Tibial artery (tissue), 4 donors: ENCODE data around the gene BHLHA9.

Source experiments
- DNase-seq, 2 donors: peaks; one replicate each; pipeline ENCODE4 v3.0.0-alpha.2; 2019
- H3K27ac ChIP-seq, 2 donors: fragments of 200-600 bp; sonication (generic) in 1 of 2; 1 replicate in 1 of 2; 2 replicates in 1 of 2; pipeline ENCODE4 v1.5.1; 2018 to 2019; ENCODE audit warnings: mild to moderate bottlenecking in 1 of 2
- H3K27me3 ChIP-seq, 2 donors: fragments of 200-600 bp; sonication (generic) in 1 of 2; one replicate each; pipeline versions ENCODE4 v1.5.1 to v1.6.0; 2016 to 2019
- H3K36me3 ChIP-seq, 3 donors: fragments of 200-600 bp; sonication (generic) in 2 of 3; one replicate each; pipeline ENCODE4 v1.5.1; 2016 to 2019; ENCODE audit warnings: mild to moderate bottlenecking in 2 of 3
- H3K4me1 ChIP-seq, 4 donors: fragments of 200-600 bp; sonication (generic) in 2 of 4; 1 replicate in 3 of 4; 2 replicates in 1 of 4; pipeline ENCODE4 v1.5.1; 2016 to 2019
- H3K4me3 ChIP-seq, 2 donors: fragments of 200-600 bp; sonication (generic) in 1 of 2; 1 replicate in 1 of 2; 2 replicates in 1 of 2; pipeline ENCODE4 v1.5.1; 2018 to 2019; ENCODE audit warnings: mild to moderate bottlenecking in 2 of 2
- H3K9me3 ChIP-seq, 3 donors: fragments of 200-600 bp; sonication (generic) in 1 of 3; one replicate each; pipeline ENCODE4 v1.5.1; 2016 to 2019
- CTCF ChIP-seq, 2 experiments: fragments of 200-600 bp in 1 of 2; fragments of 450-650 bp in 1 of 2; IDR thresholded peaks; one replicate each; pipeline ENCODE4 v1.5.1; 2017 to 2019; ENCODE audit warnings: antibody characterized with exemption in 2 of 2, mild to moderate bottlenecking in 1 of 2, moderate library complexity in 1 of 2
- intact Hi-C: fragments of 100-400 bp; cut with DNase I; formaldehyde crosslinking; loops from one replicate; pipeline ENCODE4 v1.15.0; 2023; ENCODE audit warnings: low total_unique reads

The BHLHA9 gene

GRCh38 chr17:1255041-1255440 lies 15.2 kb upstream of the BHLHA9 start:
- Histone ChIP-seq H3K27me3 (peaks cover 0 to 4% of the 10 kb centered on the region in 2 donors), H3K4me1 (peaks cover 0 to 17% (median 9%) of the 10 kb centered on the region in 4 donors), H3K4me3 (no peak overlapping the region), H3K9me3 (no peaks in the 10 kb centered on the region), H3K36me3 (no peaks in the 10 kb centered on the region), H3K27ac (no peak overlapping the region)
- no peak for DNase-seq
- no peak for TF ChIP-seq CTCF (IDR thresholded peaks at IDR 0.05)
- intact Hi-C loops = no loop called here

- DNase-seq = no peak
- H3K4me1 ChIP-seq = peaks cover 0 to 21% (median 13%) of the 10 kb centered on the region in 4 donors
- TF ChIP-seq CTCF (IDR thresholded peaks at IDR 0.05) = no peak
- H3K36me3 ChIP-seq = no peaks in the 10 kb centered on the region
- H3K4me3 ChIP-seq = no peak overlapping the region
- H3K27me3 ChIP-seq = peaks cover 0 to 4% of the 10 kb centered on the region in 2 donors
- no peaks in the 10 kb centered on the region for H3K9me3 ChIP-seq
- no peak overlapping the region for H3K27ac ChIP-seq
- intact Hi-C loops = no loop called here
These were observed 13.5 kb upstream of the BHLHA9 start for GRCh38 chr17:1256699-1257098.

GRCh38 chr17:1260086-1260769 lies 10.0 kb upstream of the BHLHA9 start:
- Histone ChIP-seq H3K36me3 (no peaks in the 10 kb centered on the region), H3K27ac (peak overlapping the region; percentile 58 to 80), H3K4me1 (peaks cover 0 to 13% (median 7%) of the 10 kb centered on the region in 4 donors), H3K4me3 (peak overlapping the region; percentile 52 to 58), H3K27me3 (no peaks in the 10 kb centered on the region), H3K9me3 (no peaks in the 10 kb centered on the region)
- DNase-seq = no peak
- intact Hi-C loops = loop anchor here (10.0 kb wide), 1 partner anchor 385 kb away; the partner anchor contains the start of genes RILP and SCARF1
- TF ChIP-seq CTCF (IDR thresholded peaks at IDR 0.05) = no peak

GRCh38 chr17:1260770-1261161 lies 9.5 kb upstream of the BHLHA9 start:
- no peaks in the 10 kb centered on the region for H3K36me3 ChIP-seq
- no peaks in the 10 kb centered on the region for H3K27me3 ChIP-seq
- H3K4me1 ChIP-seq = peaks cover 0 to 13% (median 7%) of the 10 kb centered on the region in 4 donors
- DNase-seq = no peak
- no peak overlapping the region for H3K4me3 ChIP-seq
- no peak for TF ChIP-seq CTCF (IDR thresholded peaks at IDR 0.05)
- no peaks in the 10 kb centered on the region for H3K9me3 ChIP-seq
- intact Hi-C loops = loop anchor here (10.0 kb wide), 1 partner anchor 384 kb away; the partner anchor contains the start of genes RILP and SCARF1
- no peak overlapping the region for H3K27ac ChIP-seq

- H3K4me1 ChIP-seq = peaks cover 0 to 25% (median 13%) of the 10 kb centered on the region in 4 donors
- H3K27ac ChIP-seq = no peak overlapping the region
- H3K36me3 ChIP-seq = no peaks in the 10 kb centered on the region
- TF ChIP-seq CTCF (IDR thresholded peaks at IDR 0.05) = no peak
- H3K9me3 ChIP-seq = no peaks in the 10 kb centered on the region
- intact Hi-C loops = loop anchor here (10.0 kb wide), 1 partner anchor 381 kb away; the partner anchor contains the start of genes RILP and SCARF1
- H3K4me3 ChIP-seq = no peak overlapping the region
- H3K27me3 ChIP-seq = no peaks in the 10 kb centered on the region
- no peak for DNase-seq
These were observed 6.0 kb upstream of the BHLHA9 start for GRCh38 chr17:1264196-1264595.
